Colonic mucosa (tissue), 4 donors: Measurements from ENCODE around the gene TOMM40. TPM values are rescaled to one million over a fixed set of nuclear protein-coding genes. Genes with fewer than 3 reads are reported as not detected.
A peak's percentile ranks its signal among the peaks of the same experiment; 100 is the strongest.

Source experiments
- DNase-seq: peaks from one replicate; pipeline ENCODE4 v3.0.0-alpha.2; 2020
- H3K27ac ChIP-seq: fragments of 200-600 bp; one replicate; pipeline ENCODE4 v1.8.0; 2021
- H3K27me3 ChIP-seq: fragments of 200-600 bp; one replicate; pipeline ENCODE4 v1.8.0; 2021
- H3K36me3 ChIP-seq: fragments of 200-600 bp; one replicate; pipeline ENCODE4 v1.8.0; 2021
- H3K4me1 ChIP-seq: fragments of 200-600 bp; one replicate; pipeline ENCODE4 v1.8.0; 2021; ENCODE audit warnings: mild to moderate bottlenecking
- H3K4me3 ChIP-seq: fragments of 200-600 bp; one replicate; pipeline ENCODE4 v1.8.0; 2021
- H3K9ac ChIP-seq, 2 donors: one replicate each; pipeline ENCODE4 v1.7.0; 2013; ENCODE audit warnings: control low read depth in 2 of 2, low read depth in 2 of 2, low read length in 2 of 2
- H3K9me3 ChIP-seq: fragments of 200-600 bp; one replicate; pipeline ENCODE4 v1.8.0; 2021
- intact Hi-C: fragments of 100-400 bp; cut with DNase I; formaldehyde crosslinking; loops from one replicate; pipeline ENCODE4 v1.14.1; 2022
- total RNA-seq, 2 donors: library from RNA; stranded (reverse); fragmentation: NEBNext Ultra II Directional in 1 of 2; extraction: Animal tissue kit (Norgen Biotek cat#: 25700) in 1 of 2; gene quantifications; one replicate each; pipeline ENCODE4 v1.2.1, GENCODE V29; 2021
- TF ChIP-seq, protein P1 (sequence below): fragments of 200-600 bp; IDR thresholded peaks from one replicate; pipeline ENCODE4 v1.8.0; 2022; ENCODE audit warnings: antibody characterized with exemption, mild to moderate bottlenecking
- donor health status: healthy.
- donor health status: DM: no; HTN: no; CAD: no.
- donor health status: DM: no; HTN: no; CAD: no.

Gene TOMM40
- total RNA-seq, 2 donors from 2014 or later = 60.0 to 167 TPM

GRCh38 chr19:44847144-44848035 is 43.7 kb upstream of the TOMM40 start:
- peak overlapping the region; percentile 91 for H3K27ac ChIP-seq
- peak overlapping the region; percentile 85 for H3K4me3 ChIP-seq
- no peaks in the 10 kb centered on the region for H3K36me3 ChIP-seq
- H3K9me3 ChIP-seq = no peaks in the 10 kb centered on the region
- TF ChIP-seq, protein P1, sequence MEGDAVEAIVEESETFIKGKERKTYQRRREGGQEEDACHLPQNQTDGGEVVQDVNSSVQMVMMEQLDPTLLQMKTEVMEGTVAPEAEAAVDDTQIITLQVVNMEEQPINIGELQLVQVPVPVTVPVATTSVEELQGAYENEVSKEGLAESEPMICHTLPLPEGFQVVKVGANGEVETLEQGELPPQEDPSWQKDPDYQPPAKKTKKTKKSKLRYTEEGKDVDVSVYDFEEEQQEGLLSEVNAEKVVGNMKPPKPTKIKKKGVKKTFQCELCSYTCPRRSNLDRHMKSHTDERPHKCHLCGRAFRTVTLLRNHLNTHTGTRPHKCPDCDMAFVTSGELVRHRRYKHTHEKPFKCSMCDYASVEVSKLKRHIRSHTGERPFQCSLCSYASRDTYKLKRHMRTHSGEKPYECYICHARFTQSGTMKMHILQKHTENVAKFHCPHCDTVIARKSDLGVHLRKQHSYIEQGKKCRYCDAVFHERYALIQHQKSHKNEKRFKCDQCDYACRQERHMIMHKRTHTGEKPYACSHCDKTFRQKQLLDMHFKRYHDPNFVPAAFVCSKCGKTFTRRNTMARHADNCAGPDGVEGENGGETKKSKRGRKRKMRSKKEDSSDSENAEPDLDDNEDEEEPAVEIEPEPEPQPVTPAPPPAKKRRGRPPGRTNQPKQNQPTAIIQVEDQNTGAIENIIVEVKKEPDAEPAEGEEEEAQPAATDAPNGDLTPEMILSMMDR = no peak
- H3K9ac ChIP-seq = peak overlapping the region; percentile 99 to 100
- peak; percentile 86 for DNase-seq
- no peaks in the 10 kb centered on the region for H3K27me3 ChIP-seq
- intact Hi-C loops = no loop called here
- peaks cover 5% of the 10 kb centered on the region for H3K4me1 ChIP-seq

GRCh38 chr19:44848036-44848811 is 42.8 kb upstream of the TOMM40 start:
- Histone ChIP-seq H3K27me3 (no peaks in the 10 kb centered on the region), H3K9ac (peak overlapping the region; percentile 48 to 100), H3K9me3 (no peaks in the 10 kb centered on the region), H3K4me1 (peaks cover 5% of the 10 kb centered on the region), H3K4me3 (peak overlapping the region; percentile 85), H3K36me3 (no peaks in the 10 kb centered on the region), H3K27ac (peak overlapping the region; percentile 91)
- DNase-seq = peak; percentile 25
- TF ChIP-seq, protein P1 = no peak
- intact Hi-C loops = no loop called here

GRCh38 chr19:44848812-44849447 is 42.1 kb upstream of the TOMM40 start:
- Histone ChIP-seq H3K36me3 (no peaks in the 10 kb centered on the region), H3K9ac (peak overlapping the region; percentile 5 to 48), H3K9me3 (no peaks in the 10 kb centered on the region), H3K4me3 (no peak overlapping the region), H3K4me1 (peaks cover 5% of the 10 kb centered on the region), H3K27me3 (no peaks in the 10 kb centered on the region), H3K27ac (peak overlapping the region; percentile 32)
- no peak for DNase-seq
- intact Hi-C loops = no loop called here
- TF ChIP-seq, protein P1 = no peak

DNA sequence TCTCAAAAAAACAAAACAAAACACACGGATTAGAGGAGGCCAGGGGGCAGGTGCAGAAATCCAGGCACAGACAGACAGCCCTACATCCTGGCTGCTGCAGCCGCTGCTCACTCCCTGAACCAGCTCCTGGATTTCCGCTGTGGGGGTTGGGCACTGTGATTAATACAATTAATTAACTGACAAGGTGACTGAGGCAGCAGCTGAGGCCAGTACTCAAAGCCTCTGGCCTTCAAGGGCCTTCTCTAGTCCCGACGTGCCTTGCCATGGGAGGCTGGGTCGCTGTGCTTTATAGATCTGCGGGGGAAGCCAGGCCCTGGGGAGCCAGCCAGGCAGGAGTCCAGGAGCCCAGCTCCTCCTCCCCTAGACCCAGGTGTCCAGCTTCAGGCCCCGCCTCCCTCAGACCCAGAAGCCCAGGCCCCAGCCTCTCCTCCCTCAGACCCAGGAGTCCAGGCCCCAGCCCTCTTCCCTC is 40.4 kb upstream of the TOMM40 start:
- TF ChIP-seq, protein P1 = no peak
- Histone ChIP-seq H3K9ac (no peak overlapping the region), H3K36me3 (no peaks in the 10 kb centered on the region), H3K27ac (no peak overlapping the region), H3K4me1 (no peaks in the 10 kb centered on the region), H3K9me3 (no peaks in the 10 kb centered on the region), H3K27me3 (no peaks in the 10 kb centered on the region), H3K4me3 (no peak overlapping the region)
- DNase-seq = no peak
- intact Hi-C loops = no loop called here

DNA sequence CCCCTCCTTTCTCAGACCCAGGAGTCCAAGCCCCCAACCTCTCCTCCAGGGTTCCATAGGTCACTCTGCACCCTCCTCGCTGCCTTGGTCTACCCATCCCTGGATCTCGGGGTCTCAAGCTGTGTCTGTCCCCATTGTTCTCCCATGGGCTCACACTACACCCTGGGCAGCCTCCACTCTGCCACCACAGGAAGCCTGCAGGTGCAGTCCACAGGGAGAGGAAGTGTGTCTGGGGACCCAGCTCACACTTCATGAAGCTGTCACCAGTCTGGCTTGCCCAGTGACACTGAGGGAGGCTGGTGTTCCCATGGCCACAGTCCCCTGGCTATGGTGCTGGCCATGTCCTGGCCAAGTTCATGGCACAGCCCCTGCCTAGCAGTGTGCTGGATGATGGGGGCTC is 39.6 kb upstream of the TOMM40 start:
- no peak overlapping the region for H3K4me3 ChIP-seq
- intact Hi-C loops = no loop called here
- H3K36me3 ChIP-seq = no peaks in the 10 kb centered on the region
- no peak overlapping the region for H3K27ac ChIP-seq
- H3K9ac ChIP-seq = no peak overlapping the region
- H3K4me1 ChIP-seq = no peaks in the 10 kb centered on the region
- no peaks in the 10 kb centered on the region for H3K27me3 ChIP-seq
- H3K9me3 ChIP-seq = no peaks in the 10 kb centered on the region
- DNase-seq = no peak
- TF ChIP-seq, protein P1 = no peak
